ENCODE results near the gene ZNF714.

DNA sequence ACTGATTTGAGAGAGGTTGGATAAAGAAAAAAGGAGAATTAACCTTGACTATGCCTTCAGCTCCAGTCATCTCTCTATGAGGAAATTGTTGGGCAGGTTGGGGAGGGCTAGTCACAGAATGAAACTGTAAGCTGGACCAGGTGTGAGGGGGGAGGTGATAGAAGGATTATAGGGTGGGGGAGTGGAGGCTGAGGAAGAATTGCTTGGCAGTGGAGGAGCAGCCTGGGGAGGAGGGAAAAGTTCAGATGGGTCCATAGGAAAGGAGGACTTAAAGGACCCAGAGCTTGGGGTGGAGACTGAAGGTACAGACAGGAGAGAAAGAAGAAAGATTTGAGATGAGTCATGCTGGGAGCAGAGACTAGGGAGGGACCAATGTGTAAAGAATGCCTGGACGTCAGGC, 51.6 kb downstream of the ZNF714 start:
- no peak for TF ChIP-seq EZH2phosphoT487 (conservative IDR thresholded peaks at IDR 0.05; ENCODE audit: low read length)
- TF ChIP-seq, protein P1, sequence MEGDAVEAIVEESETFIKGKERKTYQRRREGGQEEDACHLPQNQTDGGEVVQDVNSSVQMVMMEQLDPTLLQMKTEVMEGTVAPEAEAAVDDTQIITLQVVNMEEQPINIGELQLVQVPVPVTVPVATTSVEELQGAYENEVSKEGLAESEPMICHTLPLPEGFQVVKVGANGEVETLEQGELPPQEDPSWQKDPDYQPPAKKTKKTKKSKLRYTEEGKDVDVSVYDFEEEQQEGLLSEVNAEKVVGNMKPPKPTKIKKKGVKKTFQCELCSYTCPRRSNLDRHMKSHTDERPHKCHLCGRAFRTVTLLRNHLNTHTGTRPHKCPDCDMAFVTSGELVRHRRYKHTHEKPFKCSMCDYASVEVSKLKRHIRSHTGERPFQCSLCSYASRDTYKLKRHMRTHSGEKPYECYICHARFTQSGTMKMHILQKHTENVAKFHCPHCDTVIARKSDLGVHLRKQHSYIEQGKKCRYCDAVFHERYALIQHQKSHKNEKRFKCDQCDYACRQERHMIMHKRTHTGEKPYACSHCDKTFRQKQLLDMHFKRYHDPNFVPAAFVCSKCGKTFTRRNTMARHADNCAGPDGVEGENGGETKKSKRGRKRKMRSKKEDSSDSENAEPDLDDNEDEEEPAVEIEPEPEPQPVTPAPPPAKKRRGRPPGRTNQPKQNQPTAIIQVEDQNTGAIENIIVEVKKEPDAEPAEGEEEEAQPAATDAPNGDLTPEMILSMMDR (IDR thresholded peaks at IDR 0.05; ENCODE audit: insufficient read depth, low read length, poor library complexity, severe bottlenecking), result no peak

Measured in SU-DHL-6 (cell line).